Posterior vena cava (tissue), 2 donors: ENCODE results near the gene ZNF750. TPM values are rescaled to one million over a fixed set of nuclear protein-coding genes. Genes with fewer than 3 reads are reported as not detected.
A peak's percentile ranks its signal among the peaks of the same experiment; 100 is the strongest.

Experiments
- DNase-seq: peaks from one replicate; pipeline ENCODE4 v3.0.0-alpha.2; 2020; ENCODE audit warnings: low spot score
- intact Hi-C, 2 donors: fragments of 100-400 bp; cut with DNase I; formaldehyde crosslinking; loops; one replicate each; pipeline versions ENCODE4 v1.14.1 to v1.14.2; 2022 to 2023
- total RNA-seq, 2 donors: library from RNA; stranded (reverse); fragmentation: NEBNext Ultra II Directional; extraction: Animal tissue kit (Norgen Biotek cat#: 25700); gene quantifications; one replicate each; pipeline ENCODE4 v1.2.1, GENCODE V29; 2021
- donor health status: DM: yes; HTN: yes; CAD: no.
- donor health status: DM: yes; HTN: yes; CAD: no.

Gene ZNF750
- total RNA-seq, 2 donors from 2014 or later: not detected

GRCh38 chr17:82805254-82805653, 34.6 kb downstream of the ZNF750 start:
- DNase-seq: no peak
- intact Hi-C loops: loop anchor here in 1 of 2 donors (10.0 kb wide), 1 partner anchor 110 kb away; no protein-coding TSS in a partner anchor

GRCh38 chr17:82804442-82805191, 35.2 kb downstream of the ZNF750 start:
- peak; percentile 95 for DNase-seq
- intact Hi-C loops: loop anchor here in 1 of 2 donors (10.0 kb wide), 1 partner anchor 110 kb away; no protein-coding TSS in a partner anchor

GRCh38 chr17:82803606-82804005, 36.2 kb downstream of the ZNF750 start:
- DNase-seq: no peak
- intact Hi-C loops: loop anchor here in 1 of 2 donors (10.0 kb wide), 1 partner anchor 111 kb away; no protein-coding TSS in a partner anchor

- no peak for DNase-seq
- intact Hi-C loops: loop anchor here in 1 of 2 donors (10.0 kb wide), 1 partner anchor 112 kb away; no protein-coding TSS in a partner anchor
These were observed 36.6 kb downstream of the ZNF750 start for GRCh38 chr17:82803185-82803584.

- intact Hi-C loops: loop anchor here in 1 of 2 donors (10.0 kb wide), 1 partner anchor 113 kb away; no protein-coding TSS in a partner anchor
- DNase-seq: no peak
These were observed 37.6 kb downstream of the ZNF750 start for GRCh38 chr17:82802075-82802780.

- intact Hi-C loops: loop anchor here in 1 of 2 donors (10.0 kb wide), 1 partner anchor 113 kb away; no protein-coding TSS in a partner anchor
- DNase-seq: no peak
These were observed 38.3 kb downstream of the ZNF750 start for GRCh38 chr17:82801377-82801970.

GRCh38 chr17:82800885-82801284, 38.9 kb downstream of the ZNF750 start:
- intact Hi-C loops: loop anchor here in 1 of 2 donors (10.0 kb wide), 1 partner anchor 114 kb away; no protein-coding TSS in a partner anchor
- no peak for DNase-seq

GRCh38 chr17:82799591-82799990, 40.2 kb downstream of the ZNF750 start:
- intact Hi-C loops: no loop called here
- no peak for DNase-seq

GRCh38 chr17:82798752-82799151, 41.1 kb downstream of the ZNF750 start:
- intact Hi-C loops: no loop called here
- no peak for DNase-seq

GRCh38 chr17:82797061-82797460, 42.8 kb downstream of the ZNF750 start:
- DNase-seq: no peak
- intact Hi-C loops: no loop called here

- no peak for DNase-seq
- intact Hi-C loops: no loop called here
These were observed 44.2 kb downstream of the ZNF750 start for GRCh38 chr17:82795615-82796014.

- no peak for DNase-seq
- intact Hi-C loops: no loop called here
These were observed 44.9 kb downstream of the ZNF750 start for GRCh38 chr17:82794781-82795482.

- intact Hi-C loops: no loop called here
- no peak for DNase-seq
These were observed 45.7 kb downstream of the ZNF750 start for GRCh38 chr17:82793974-82794630.

- intact Hi-C loops: no loop called here
- no peak for DNase-seq
These were observed 48.3 kb downstream of the ZNF750 start for GRCh38 chr17:82791532-82791931.

- intact Hi-C loops: no loop called here
- no peak for DNase-seq
These were observed 49.4 kb downstream of the ZNF750 start for GRCh38 chr17:82790391-82790790.

- intact Hi-C loops: loop anchor here in 1 of 2 donors (10.0 kb wide), 1 partner anchor 435 kb away; the partner anchor contains the start of gene TEX19
- no peak for DNase-seq
These were observed 50.0 kb downstream of the ZNF750 start for GRCh38 chr17:82789806-82790205.

- DNase-seq: no peak
- intact Hi-C loops: loop anchor here in 1 of 2 donors (10.0 kb wide), 1 partner anchor 434 kb away; the partner anchor contains the start of gene TEX19
These were observed 50.7 kb downstream of the ZNF750 start for GRCh38 chr17:82789051-82789592.
